Epithelial cell of proximal tubule (primary cell): ENCODE results near the gene CCND2. TPM values are rescaled to one million over a fixed set of nuclear protein-coding genes. Genes with fewer than 3 reads are reported as not detected.

ENCODE experiments used
- DNase-seq: peaks from one replicate; pipeline ENCODE4 v3.0.0-alpha.2; 2011; ENCODE audit warnings: low read depth
- H3K4me3 ChIP-seq: 2 replicates; pipeline ENCODE4 v1.5.1; 2011; ENCODE audit warnings: low read depth, mild to moderate bottlenecking, low read length
- total RNA-seq: library from RNA; depleted of rRNA; stranded (reverse); fragments of >200 nt; gene quantifications from 2 replicates; pipeline ENCODE4 v1.2.3, GENCODE V29; 2015
- TF ChIP-seq, protein P1 (sequence below): conservative IDR thresholded peaks from 2 replicates; pipeline ENCODE4 v1.5.1; 2012; ENCODE audit warnings: low read depth, mild to moderate bottlenecking, low read length

The CCND2 gene
- total RNA-seq, 1 donor from 2014 or later = 14.8 TPM

DNA sequence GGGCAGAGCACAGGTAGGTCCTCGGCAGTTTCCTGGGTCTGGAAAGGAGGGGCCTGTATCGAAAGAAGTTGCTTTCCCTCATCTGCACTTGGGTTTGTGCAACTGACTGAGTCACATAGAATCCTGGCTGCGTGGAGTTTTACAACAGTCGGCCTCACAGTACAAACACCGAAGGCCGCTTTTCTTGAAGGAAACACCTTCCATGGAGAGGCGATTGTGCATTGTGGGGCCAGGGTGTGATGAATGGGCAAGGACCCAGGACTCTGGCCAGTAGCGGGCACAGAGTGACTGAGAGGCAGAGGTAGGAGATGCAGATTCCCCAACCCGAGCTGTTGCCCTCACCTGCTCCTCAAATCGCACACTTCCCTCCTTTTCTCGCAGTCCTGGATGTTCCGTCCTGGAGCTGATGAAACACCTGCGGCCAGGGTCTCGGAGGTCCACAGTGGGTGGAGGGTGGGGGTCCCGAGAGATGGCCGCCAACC, 7.7 kb downstream of the CCND2 start:
- no peak for DNase-seq
- H3K4me3 ChIP-seq = no peak overlapping the region
- TF ChIP-seq, protein P1, sequence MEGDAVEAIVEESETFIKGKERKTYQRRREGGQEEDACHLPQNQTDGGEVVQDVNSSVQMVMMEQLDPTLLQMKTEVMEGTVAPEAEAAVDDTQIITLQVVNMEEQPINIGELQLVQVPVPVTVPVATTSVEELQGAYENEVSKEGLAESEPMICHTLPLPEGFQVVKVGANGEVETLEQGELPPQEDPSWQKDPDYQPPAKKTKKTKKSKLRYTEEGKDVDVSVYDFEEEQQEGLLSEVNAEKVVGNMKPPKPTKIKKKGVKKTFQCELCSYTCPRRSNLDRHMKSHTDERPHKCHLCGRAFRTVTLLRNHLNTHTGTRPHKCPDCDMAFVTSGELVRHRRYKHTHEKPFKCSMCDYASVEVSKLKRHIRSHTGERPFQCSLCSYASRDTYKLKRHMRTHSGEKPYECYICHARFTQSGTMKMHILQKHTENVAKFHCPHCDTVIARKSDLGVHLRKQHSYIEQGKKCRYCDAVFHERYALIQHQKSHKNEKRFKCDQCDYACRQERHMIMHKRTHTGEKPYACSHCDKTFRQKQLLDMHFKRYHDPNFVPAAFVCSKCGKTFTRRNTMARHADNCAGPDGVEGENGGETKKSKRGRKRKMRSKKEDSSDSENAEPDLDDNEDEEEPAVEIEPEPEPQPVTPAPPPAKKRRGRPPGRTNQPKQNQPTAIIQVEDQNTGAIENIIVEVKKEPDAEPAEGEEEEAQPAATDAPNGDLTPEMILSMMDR = no peak

DNA sequence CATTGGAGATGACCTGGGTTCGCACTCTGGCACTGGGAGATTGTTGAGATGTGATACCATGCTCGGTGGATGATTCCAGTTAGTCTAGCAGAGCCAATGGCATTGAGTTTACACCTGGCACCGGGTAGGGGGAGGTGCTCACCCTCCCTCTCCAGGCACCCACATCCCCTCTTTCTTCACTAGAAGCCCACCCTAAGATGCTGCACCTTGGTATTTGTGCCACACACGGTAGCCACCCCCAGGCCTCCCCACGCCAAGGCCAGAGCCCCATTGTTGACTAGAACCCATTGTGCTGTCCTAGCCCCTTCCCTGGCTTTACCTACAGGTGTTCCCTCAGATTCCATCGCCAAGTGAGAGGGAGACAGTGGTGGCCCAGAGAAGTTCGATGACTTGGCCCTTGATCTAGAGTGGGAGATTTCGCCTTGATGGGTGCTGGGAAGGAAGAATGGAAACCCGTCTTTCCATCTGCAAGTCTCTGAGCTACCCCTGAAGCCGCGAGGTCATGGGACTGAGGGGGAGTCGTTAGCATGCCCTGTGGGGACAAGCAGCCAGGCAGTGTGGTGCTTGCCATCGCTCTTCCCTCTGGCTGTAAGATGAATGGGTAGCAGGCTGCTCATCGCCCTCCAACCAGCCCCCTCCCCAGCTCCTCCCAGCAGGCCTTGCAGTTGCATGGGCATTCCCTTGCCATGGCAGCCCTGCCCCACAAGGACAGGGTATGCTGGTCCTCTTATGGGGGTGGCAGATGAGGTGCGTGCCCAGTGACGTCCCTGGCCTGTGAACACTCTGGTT, 8.7 kb downstream of the CCND2 start:
- no peak for DNase-seq
- TF ChIP-seq, protein P1 = no peak
- H3K4me3 ChIP-seq = no peak overlapping the region

DNA sequence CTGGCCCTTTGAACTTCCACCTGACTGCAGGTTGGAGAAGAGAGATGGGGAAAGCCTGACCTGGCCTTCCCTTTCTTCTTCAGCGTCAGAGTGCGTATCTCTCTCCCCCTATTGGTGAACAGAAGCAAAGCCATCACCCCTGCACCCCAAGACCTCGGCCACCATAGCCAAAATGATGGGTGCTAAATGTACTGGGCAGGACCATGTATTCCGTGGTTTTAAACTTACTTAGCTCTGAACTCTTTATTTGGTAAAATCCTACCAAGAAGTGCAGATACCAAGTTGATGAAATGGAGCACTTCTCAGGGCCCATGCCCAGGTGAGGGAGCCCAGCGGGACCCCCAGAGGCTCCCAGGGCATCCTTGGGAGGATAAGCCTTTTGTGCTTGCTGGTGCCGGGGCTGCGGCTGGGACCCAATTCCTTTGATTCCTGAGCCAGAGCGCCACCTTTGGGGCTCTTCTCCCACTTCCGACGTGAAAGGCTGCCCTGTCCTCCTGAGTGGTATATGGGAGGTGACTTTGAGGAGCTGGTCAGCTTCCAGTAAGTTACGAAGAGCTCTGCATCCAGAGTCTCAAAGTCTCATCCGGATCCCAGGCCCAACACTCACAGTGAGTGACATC, 9.4 kb downstream of the CCND2 start:
- TF ChIP-seq, protein P1 = no peak
- no peak for DNase-seq
- H3K4me3 ChIP-seq = no peak overlapping the region

DNA sequence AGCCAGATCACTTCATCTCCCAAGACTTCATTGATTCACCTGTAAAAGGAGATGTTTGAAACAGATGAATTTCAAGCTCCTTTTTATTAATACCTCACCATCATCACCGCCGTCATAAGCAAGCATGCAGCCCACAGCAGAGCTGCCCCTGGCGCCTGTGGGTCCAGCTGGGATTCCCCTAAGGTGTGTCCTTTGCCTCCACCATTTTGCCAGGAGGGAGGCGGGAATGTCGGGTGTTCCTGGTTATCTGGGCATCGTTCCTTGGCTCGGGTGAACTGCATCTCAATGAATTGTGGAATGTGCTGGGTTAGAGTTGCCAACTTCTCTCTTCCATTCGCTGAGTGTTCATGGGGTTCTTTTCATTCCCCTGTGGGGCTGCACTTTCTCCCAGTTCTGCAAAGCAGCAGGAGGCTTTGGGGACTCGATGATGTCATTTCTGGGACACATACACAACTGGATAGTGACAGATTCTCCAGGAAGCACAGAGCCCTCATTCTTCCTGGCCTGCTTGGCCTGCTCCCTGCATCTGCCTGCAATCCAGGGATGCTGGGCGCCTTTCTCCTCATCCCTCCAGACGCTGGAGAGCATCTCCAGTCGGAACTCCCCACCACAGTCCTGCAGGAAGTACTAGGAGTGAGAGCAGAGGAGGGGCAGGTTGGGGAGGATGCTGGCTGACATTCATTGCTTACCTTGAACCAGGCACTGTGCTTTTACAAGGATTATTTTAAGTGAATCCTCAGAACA, 10.1 kb downstream of the CCND2 start:
- TF ChIP-seq, protein P1 = no peak
- no peak overlapping the region for H3K4me3 ChIP-seq
- no peak for DNase-seq

DNA sequence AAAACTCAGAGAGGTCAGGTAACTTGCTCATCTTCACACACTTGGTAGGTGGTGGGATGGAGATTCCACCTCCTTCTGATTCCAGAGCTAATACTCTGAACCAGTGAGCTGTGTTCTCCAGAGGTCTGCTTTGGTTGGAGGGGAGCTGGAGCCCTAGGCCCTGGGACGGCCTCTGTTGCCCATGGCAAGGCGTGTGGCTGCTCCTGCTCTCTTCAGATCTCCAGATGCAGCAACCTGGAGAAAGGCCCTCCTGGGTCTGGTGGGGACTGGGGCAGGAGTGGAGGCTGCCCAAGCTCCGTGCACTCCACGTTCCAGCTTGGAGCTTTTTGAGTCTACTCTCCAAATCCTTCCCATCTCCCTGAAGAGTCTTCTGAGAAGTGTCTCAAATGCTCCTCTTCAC, 10.7 kb downstream of the CCND2 start:
- no peak overlapping the region for H3K4me3 ChIP-seq
- DNase-seq = no peak
- TF ChIP-seq, protein P1 = no peak

DNA sequence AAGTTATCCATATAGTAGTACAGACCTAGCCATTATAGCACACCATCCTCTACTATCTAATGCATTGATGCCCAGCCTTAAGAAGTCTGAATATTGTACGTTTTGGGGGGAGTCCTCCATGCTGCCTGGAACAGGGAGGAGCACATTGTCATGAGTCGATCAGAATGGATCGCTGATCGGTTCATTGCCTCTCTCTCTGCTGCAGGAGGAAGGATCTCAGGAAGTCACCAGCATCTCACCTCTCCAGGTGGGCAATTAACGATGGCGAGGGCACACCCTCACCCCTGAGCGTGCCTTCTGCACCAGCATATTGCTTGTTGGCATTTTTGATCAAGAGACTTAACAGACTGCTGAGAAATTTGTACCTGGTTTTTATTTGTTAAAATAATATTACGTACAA, 11.5 kb downstream of the CCND2 start:
- TF ChIP-seq, protein P1 = no peak
- no peak for DNase-seq
- no peak overlapping the region for H3K4me3 ChIP-seq
